Central memory CD8-positive, alpha-beta T cell (primary cell): ENCODE data around the gene ERBB2.

Source experiments
- ATAC-seq: fragments of 150-1000 bp; cut with Tn5 transposase; replicated peaks from 2 replicates; pipeline ENCODE4 v1.10.0; 2022; ENCODE audit warnings: mild to moderate bottlenecking, moderate FRiP score, moderate number of reproducible peaks; ENCODE audit not compliant: poor library complexity, severe bottlenecking; ENCODE audit errors: extremely low read depth
- DNase-seq, 2 donors: peaks; one replicate each; pipeline ENCODE4 v3.0.0; 2021; ENCODE audit warnings: low spot score in 2 of 2
- H3K27ac Mint-ChIP-seq: one replicate; pipeline ENCODE4 v1.8.0; 2022; ENCODE audit warnings: low read depth, mild to moderate bottlenecking, moderate library complexity, mixed read lengths
- H3K27me3 Mint-ChIP-seq: one replicate; pipeline ENCODE4 v1.8.0; 2022; ENCODE audit warnings: mixed read lengths
- H3K36me3 Mint-ChIP-seq: one replicate; pipeline ENCODE4 v1.8.0; 2022; ENCODE audit warnings: mild to moderate bottlenecking, moderate library complexity, mixed read lengths; ENCODE audit not compliant: insufficient read depth
- H3K4me1 Mint-ChIP-seq: one replicate; pipeline ENCODE4 v1.8.0; 2022; ENCODE audit warnings: mixed read lengths
- H3K4me3 Mint-ChIP-seq: one replicate; pipeline ENCODE4 v1.8.0; 2022; ENCODE audit warnings: mild to moderate bottlenecking, moderate library complexity, mixed read lengths
- H3K9me3 Mint-ChIP-seq: one replicate; pipeline ENCODE4 v1.8.0; 2022; ENCODE audit warnings: mixed read lengths

The ERBB2 gene

GRCh38 chr17:39661744-39662541, 37.9 kb upstream of the ERBB2 start:
- no peak overlapping the region for H3K4me3 Mint-ChIP-seq
- no peak overlapping the region for H3K27ac Mint-ChIP-seq
- ATAC-seq (no peak), DNase-seq (no peak)
- peaks cover 14% of the 10 kb centered on the region for H3K36me3 Mint-ChIP-seq
- no peaks in the 10 kb centered on the region for H3K27me3 Mint-ChIP-seq
- H3K4me1 Mint-ChIP-seq = peaks cover 7% of the 10 kb centered on the region
- H3K9me3 Mint-ChIP-seq = no peaks in the 10 kb centered on the region

- Mint-ChIP-seq H3K4me1 (peaks cover 10% of the 10 kb centered on the region), H3K27me3 (no peaks in the 10 kb centered on the region), H3K9me3 (no peaks in the 10 kb centered on the region), H3K36me3 (peaks cover 9% of the 10 kb centered on the region), H3K27ac (no peak overlapping the region), H3K4me3 (no peak overlapping the region)
- ATAC-seq (no peak), DNase-seq (no peak)
Observed at GRCh38 chr17:39662551-39663339, 37.1 kb upstream of the ERBB2 start.

- no peak overlapping the region for H3K27ac Mint-ChIP-seq
- DNase-seq = no peak
- H3K4me3 Mint-ChIP-seq = no peak overlapping the region
- no peak for ATAC-seq
- H3K9me3 Mint-ChIP-seq = no peaks in the 10 kb centered on the region
- H3K36me3 Mint-ChIP-seq = peaks cover 9% of the 10 kb centered on the region
- no peaks in the 10 kb centered on the region for H3K27me3 Mint-ChIP-seq
- peaks cover 15% of the 10 kb centered on the region for H3K4me1 Mint-ChIP-seq
Observed at GRCh38 chr17:39663340-39663687, 36.5 kb upstream of the ERBB2 start.

- no peak for ATAC-seq
- DNase-seq = no peak
- Mint-ChIP-seq H3K27me3 (no peaks in the 10 kb centered on the region), H3K4me3 (no peak overlapping the region), H3K4me1 (peaks cover 22% of the 10 kb centered on the region), H3K9me3 (no peaks in the 10 kb centered on the region), H3K27ac (no peak overlapping the region), H3K36me3 (peaks cover 9% of the 10 kb centered on the region)
Observed at GRCh38 chr17:39663688-39664580, 35.9 kb upstream of the ERBB2 start.

- H3K36me3 Mint-ChIP-seq = peaks cover 7% of the 10 kb centered on the region
- DNase-seq = no peak
- ATAC-seq = no peak
- H3K4me1 Mint-ChIP-seq = peaks cover 22% of the 10 kb centered on the region
- H3K4me3 Mint-ChIP-seq = no peak within 1 kb of the TSS
- H3K27ac Mint-ChIP-seq = no peak within 1 kb of the TSS
- no peaks in the 10 kb centered on the region for H3K9me3 Mint-ChIP-seq
- no peaks in the 10 kb centered on the region for H3K27me3 Mint-ChIP-seq
Observed at GRCh38 chr17:39664581-39665561, 35.0 kb upstream of the ERBB2 start, which contains the start of gene TCAP. TSS of gene TCAP (plus strand) at chr17:39665349. CDS start at chr17:39665360, 11 bp downstream.

GRCh38 chr17:39665642-39666224, 34.1 kb upstream of the ERBB2 start:
- no peak overlapping the region for H3K4me3 Mint-ChIP-seq
- no peaks in the 10 kb centered on the region for H3K27me3 Mint-ChIP-seq
- no peaks in the 10 kb centered on the region for H3K9me3 Mint-ChIP-seq
- no peak for DNase-seq
- H3K27ac Mint-ChIP-seq = no peak overlapping the region
- ATAC-seq = no peak
- peaks cover 6% of the 10 kb centered on the region for H3K36me3 Mint-ChIP-seq
- peaks cover 22% of the 10 kb centered on the region for H3K4me1 Mint-ChIP-seq

GRCh38 chr17:39666231-39666600, 33.6 kb upstream of the ERBB2 start:
- H3K4me1 Mint-ChIP-seq = peaks cover 22% of the 10 kb centered on the region
- no peak overlapping the region for H3K4me3 Mint-ChIP-seq
- H3K9me3 Mint-ChIP-seq = no peaks in the 10 kb centered on the region
- DNase-seq (no peak), ATAC-seq (no peak)
- peaks cover 4% of the 10 kb centered on the region for H3K36me3 Mint-ChIP-seq
- no peak overlapping the region for H3K27ac Mint-ChIP-seq
- H3K27me3 Mint-ChIP-seq = no peaks in the 10 kb centered on the region

- Mint-ChIP-seq H3K4me1 (peaks cover 23% of the 10 kb centered on the region), H3K27me3 (no peaks in the 10 kb centered on the region), H3K4me3 (peak overlapping the region; percentile 60), H3K36me3 (peaks cover 3% of the 10 kb centered on the region), H3K27ac (no peak overlapping the region), H3K9me3 (no peaks in the 10 kb centered on the region)
- DNase-seq (no peak), ATAC-seq (no peak)
Observed at GRCh38 chr17:39666601-39667261, 33.1 kb upstream of the ERBB2 start.

GRCh38 chr17:39667262-39667944, 32.5 kb upstream of the ERBB2 start:
- Mint-ChIP-seq H3K36me3 (peaks cover 3% of the 10 kb centered on the region), H3K9me3 (no peaks in the 10 kb centered on the region)

GRCh38 chr17:39667945-39668924, 31.6 kb upstream of the ERBB2 start, which contains the start of gene PNMT:
TSS of gene PNMT (plus strand) at chr17:39668453. CDS start at chr17:39668476, 23 bp downstream.
- DNase-seq = peak; percentile 39 to 54
- peaks cover 30% of the 10 kb centered on the region for H3K4me1 Mint-ChIP-seq
- no peaks in the 10 kb centered on the region for H3K27me3 Mint-ChIP-seq
- H3K4me3 Mint-ChIP-seq = peak within 1 kb of the TSS; percentile 60
- H3K9me3 Mint-ChIP-seq = no peaks in the 10 kb centered on the region
- no peaks in the 10 kb centered on the region for H3K36me3 Mint-ChIP-seq
- peak; percentile 70 for ATAC-seq
- H3K27ac Mint-ChIP-seq = peak within 1 kb of the TSS; percentile 90

More at GRCh38 chr17:39667262-39667944, 32.5 kb upstream of the ERBB2 start:
- peaks cover 29% of the 10 kb centered on the region for H3K4me1 Mint-ChIP-seq
- peak overlapping the region; percentile 60 for H3K4me3 Mint-ChIP-seq
- no peak for DNase-seq
- peak overlapping the region; percentile 90 for H3K27ac Mint-ChIP-seq
- no peak for ATAC-seq
- H3K27me3 Mint-ChIP-seq = no peaks in the 10 kb centered on the region
